Heart left ventricle (tissue), 13 donors: ENCODE results near the gene MTO1.

Source experiments
- POLR2A ChIP-seq, 2 donors: fragments of 450-650 bp; IDR thresholded peaks; one replicate each; pipeline ENCODE4 v1.6.1; 2017; ENCODE audit warnings: antibody characterized with exemption in 2 of 2, mild to moderate bottlenecking in 2 of 2, moderate library complexity in 2 of 2
- TF ChIP-seq, protein P1 (sequence below), 12 donors: fragments of 200-600 bp; sonication (generic) in 4 of 12; IDR thresholded peaks; one replicate each; pipeline versions ENCODE4 v1.5.0 to v1.8.0; 2018 to 2022; ENCODE audit warnings: antibody characterized with exemption in 12 of 12, mild to moderate bottlenecking in 5 of 12
- donor health status: ischemic (EF 13 %, LVEDD 7.1; RV severe dilation, severe dysfunction).
- donor health status: DM: no; HTN: yes; CAD: no.
- donor health status: DM: no; HTN: no; CAD: no.
- donor health status: ischemic (EF 25% LVEDD 6.9; RV normal size, moderate dysfunction).
- donor health status: ischemic (EF 25% LVEDD 5.7; RV mildly dilated, moderate dysfunction).
- donor health status: ischemic (EF 35%, LVEDD 5.7; RV mildly dilated, moderate dysfunction).
- donor health status: nonischemic (EF 11% LVEDD 7.7; RV severe dilation, severe dysfunction).
- donor health status: DM: yes; HTN: yes; CAD: no.
- donor health status: PGD.
- donor health status: ischemic (EF 29% LVEDD 5.4; RV normal size, mild dysfunction).
- donor health status: nonischemic (EF 23%, LVEDD 6.1; RV moderate dilation, normal function).

DNA sequence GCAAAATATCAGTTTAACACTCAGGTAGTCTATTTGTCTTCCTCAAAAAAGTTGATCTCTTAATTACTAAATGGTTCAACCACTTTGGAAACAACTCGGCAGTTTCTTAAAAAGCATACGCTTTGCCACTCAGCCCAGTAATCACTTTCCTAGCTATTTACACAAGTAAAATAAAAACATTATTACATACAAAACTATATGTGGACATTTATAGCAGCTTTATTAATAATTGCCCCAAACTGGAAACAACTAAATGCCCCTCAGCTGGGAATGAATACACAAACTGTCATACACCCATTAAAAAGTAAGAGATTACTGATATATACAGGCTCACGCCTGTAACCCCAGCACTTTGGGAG is 51.9 kb downstream of the MTO1 start:
- TF ChIP-seq, protein P1, sequence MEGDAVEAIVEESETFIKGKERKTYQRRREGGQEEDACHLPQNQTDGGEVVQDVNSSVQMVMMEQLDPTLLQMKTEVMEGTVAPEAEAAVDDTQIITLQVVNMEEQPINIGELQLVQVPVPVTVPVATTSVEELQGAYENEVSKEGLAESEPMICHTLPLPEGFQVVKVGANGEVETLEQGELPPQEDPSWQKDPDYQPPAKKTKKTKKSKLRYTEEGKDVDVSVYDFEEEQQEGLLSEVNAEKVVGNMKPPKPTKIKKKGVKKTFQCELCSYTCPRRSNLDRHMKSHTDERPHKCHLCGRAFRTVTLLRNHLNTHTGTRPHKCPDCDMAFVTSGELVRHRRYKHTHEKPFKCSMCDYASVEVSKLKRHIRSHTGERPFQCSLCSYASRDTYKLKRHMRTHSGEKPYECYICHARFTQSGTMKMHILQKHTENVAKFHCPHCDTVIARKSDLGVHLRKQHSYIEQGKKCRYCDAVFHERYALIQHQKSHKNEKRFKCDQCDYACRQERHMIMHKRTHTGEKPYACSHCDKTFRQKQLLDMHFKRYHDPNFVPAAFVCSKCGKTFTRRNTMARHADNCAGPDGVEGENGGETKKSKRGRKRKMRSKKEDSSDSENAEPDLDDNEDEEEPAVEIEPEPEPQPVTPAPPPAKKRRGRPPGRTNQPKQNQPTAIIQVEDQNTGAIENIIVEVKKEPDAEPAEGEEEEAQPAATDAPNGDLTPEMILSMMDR (IDR thresholded peaks at IDR 0.05), result no peak
- TF ChIP-seq POLR2A (IDR thresholded peaks at IDR 0.05), result no peak
